HG03565 (cell line): ENCODE measurements around the gene SYTL4.
"Not testable (repeated sequence)": the region's sequence is repeated elsewhere in the genome, so short reads cannot be mapped to it uniquely, and the experiment has no call there.

Experiments
- ATAC-seq: cut with Tn5 transposase; IDR thresholded peaks from one replicate; pipeline ENCODE4 v1.9.1; 2021; ENCODE audit warnings: mild to moderate bottlenecking, moderate library complexity; ENCODE audit not compliant: unreplicated experiment

The SYTL4 gene

GRCh38 chrX:100731441-100732281 is at the start of gene SYTL4:
Gene SYTL4 (minus strand): TSS chrX:100732121. CDS start chrX:100702037, 30,084 bp downstream.
- ATAC-seq = no peak

- ATAC-seq = not testable (repeated sequence)
Measured at GRCh38 chrX:100769439-100769838, 37.5 kb upstream of the SYTL4 start.

GRCh38 chrX:100768679-100769338 is 36.9 kb upstream of the SYTL4 start:
- no peak for ATAC-seq

GRCh38 chrX:100750883-100751282 is 19.0 kb upstream of the SYTL4 start:
- ATAC-seq = no peak

GRCh38 chrX:100748108-100748507 is 16.2 kb upstream of the SYTL4 start:
- ATAC-seq = no peak

GRCh38 chrX:100747703-100748102 is 15.8 kb upstream of the SYTL4 start:
- no peak for ATAC-seq

- ATAC-seq = no peak
Measured at GRCh38 chrX:100747090-100747489, 15.2 kb upstream of the SYTL4 start.

GRCh38 chrX:100745806-100746537 is 14.1 kb upstream of the SYTL4 start:
- ATAC-seq = no peak

GRCh38 chrX:100745205-100745604 is 13.3 kb upstream of the SYTL4 start:
- ATAC-seq = no peak

GRCh38 chrX:100743009-100743607 is 11.2 kb upstream of the SYTL4 start:
- ATAC-seq = no peak

GRCh38 chrX:100724006-100724405 is 7.9 kb downstream of the SYTL4 start:
- not testable (repeated sequence) for ATAC-seq

GRCh38 chrX:100721328-100721727 is 10.6 kb downstream of the SYTL4 start:
- ATAC-seq = no peak

GRCh38 chrX:100720301-100720700 is 11.6 kb downstream of the SYTL4 start:
- ATAC-seq = no peak

GRCh38 chrX:100719139-100719538 is 12.8 kb downstream of the SYTL4 start:
- ATAC-seq = no peak

- ATAC-seq = no peak
Measured at GRCh38 chrX:100717363-100717762, 14.6 kb downstream of the SYTL4 start.

GRCh38 chrX:100710816-100711215 is 21.1 kb downstream of the SYTL4 start:
- ATAC-seq = no peak

GRCh38 chrX:100704581-100705203 is 27.2 kb downstream of the SYTL4 start:
- no peak for ATAC-seq

- ATAC-seq = peak; percentile 51
Measured at GRCh38 chrX:100700809-100701208, 31.1 kb downstream of the SYTL4 start.

GRCh38 chrX:100698551-100698950 is 33.4 kb downstream of the SYTL4 start:
- ATAC-seq = no peak

- ATAC-seq = no peak
Measured at GRCh38 chrX:100696699-100697351, 35.1 kb downstream of the SYTL4 start.
